Keratinocyte (primary cell): ENCODE measurements around the gene CEMIP2. TPM values are rescaled to one million over a fixed set of nuclear protein-coding genes. Genes with fewer than 3 reads are reported as not detected.

ENCODE experiments used
- DNase-seq: peaks from one replicate; pipeline ENCODE4 v3.0.0-alpha.2; 2011; ENCODE audit warnings: low read depth, missing footprints, low spot score
- FAIRE-seq: peaks from 2 replicates; lab custom pipeline; 2011; peaks lifted over from hg19 to GRCh38; lab: Jason Lieb, UNC
- H2AFZ ChIP-seq: 2 replicates; pipeline ENCODE4 v1.6.0; 2012; ENCODE audit warnings: low read length, control low read depth, inconsistent platforms; ENCODE audit not compliant: control insufficient read depth
- H3K27ac ChIP-seq: 2 replicates; pipeline ENCODE4 v1.5.1; 2011; ENCODE audit warnings: low read length; ENCODE audit not compliant: control insufficient read depth, insufficient read depth
- H3K27me3 ChIP-seq: 3 replicates; pipeline ENCODE4 v1.6.0; 2011; ENCODE audit warnings: low read length; ENCODE audit not compliant: control insufficient read depth, insufficient read depth; ENCODE audit errors: extremely low read depth
- H3K36me3 ChIP-seq, 2 experiments: 2 replicates in 1 of 2; 3 replicates in 1 of 2; pipeline ENCODE4 v1.5.1; 2011; ENCODE audit warnings: low read length in 2 of 2, mild to moderate bottlenecking in 1 of 2; ENCODE audit not compliant: control insufficient read depth in 2 of 2, insufficient read depth in 2 of 2; ENCODE audit errors: extremely low read depth in 1 of 2
- H3K4me1 ChIP-seq: 3 replicates; pipeline ENCODE4 v1.5.1; 2011; ENCODE audit warnings: low read length; ENCODE audit not compliant: control insufficient read depth, insufficient read depth; ENCODE audit errors: extremely low read depth
- H3K4me2 ChIP-seq: 3 replicates; pipeline ENCODE4 v1.6.0; 2011; ENCODE audit warnings: low read depth, low read length; ENCODE audit not compliant: control insufficient read depth, insufficient read depth; ENCODE audit errors: extremely low read depth
- H3K4me3 ChIP-seq, 3 experiments: fragments of 200-600 bp in 1 of 3; sonication (generic) in 1 of 3; 2 replicates in 2 of 3; 3 replicates in 1 of 3; pipeline ENCODE4 v1.5.1; 2011 to 2016; ENCODE audit warnings: low read length in 3 of 3, mild to moderate bottlenecking in 3 of 3, control low read depth in 2 of 3, inconsistent platforms in 1 of 3, low read depth in 1 of 3, mixed read lengths in 1 of 3, mixed run types in 1 of 3, moderate library complexity in 1 of 3; ENCODE audit not compliant: control insufficient read depth in 2 of 3, insufficient read depth in 2 of 3; ENCODE audit errors: extremely low read depth in 1 of 3
- H3K79me2 ChIP-seq: 2 replicates; pipeline ENCODE4 v1.6.0; 2012; ENCODE audit warnings: low read length; ENCODE audit not compliant: control insufficient read depth, insufficient read depth
- H3K9ac ChIP-seq: 3 replicates; pipeline ENCODE4 v1.6.0; 2011; ENCODE audit warnings: low read length; ENCODE audit not compliant: control insufficient read depth, insufficient read depth; ENCODE audit errors: extremely low read depth
- H3K9me1 ChIP-seq: 3 replicates; pipeline ENCODE4 v1.6.0; 2011; ENCODE audit warnings: low read length; ENCODE audit not compliant: control insufficient read depth, insufficient read depth; ENCODE audit errors: extremely low read depth
- H3K9me3 ChIP-seq: 2 replicates; pipeline ENCODE4 v1.5.1; 2012; ENCODE audit warnings: low read depth, low read length; ENCODE audit not compliant: control insufficient read depth
- H4K20me1 ChIP-seq: 3 replicates; pipeline ENCODE4 v1.6.0; 2011; ENCODE audit warnings: low read length; ENCODE audit not compliant: control insufficient read depth, insufficient read depth; ENCODE audit errors: extremely low read depth
- CTCF ChIP-seq, 3 experiments: IDR thresholded peaks in 1 of 3; conservative IDR thresholded peaks in 1 of 3; optimal IDR thresholded peaks in 1 of 3; 2 replicates in 2 of 3; 3 replicates in 1 of 3; pipeline versions ENCODE3 to v1.5.1; 2011; ENCODE audit warnings: low read length in 3 of 3, mild to moderate bottlenecking in 3 of 3, moderate library complexity in 2 of 3, control low read depth in 1 of 3, inconsistent platforms in 1 of 3; ENCODE audit not compliant: insufficient read depth in 2 of 3; ENCODE audit errors: extremely low read depth in 1 of 3
- EZH2 ChIP-seq: IDR thresholded peaks from one replicate; pipeline ENCODE4 v1.6.1; 2012; ENCODE audit warnings: inconsistent platforms, mild to moderate bottlenecking, low read length, moderate library complexity
- dilution Hi-C: fragments of 300-500 bp; cut with MboI; formaldehyde crosslinking; loops from one replicate; pipeline ENCODE4 v1.7.0; 2020; ENCODE audit warnings: low sequenced_read_pairs; ENCODE audit not compliant: extremely low pct_ligation_motif_present
- polyA plus RNA-seq, 5 experiments: library from polyadenylated mRNA; depleted of rRNA in 3 of 5; stranded (reverse) in 3 of 5; stranded (forward) in 1 of 5; unstranded in 1 of 5; fragments of >200 nt; gene quantifications; 1 replicate in 1 of 5; 2 replicates in 3 of 5; 3 replicates in 1 of 5; pipeline versions ENCODE4 v1.2.1 to v1.2.3, GENCODE V29; 2011 to 2012; ENCODE audit warnings: missing spikeins in 2 of 5, low read depth in 1 of 5, low replicate concordance in 1 of 5

Gene CEMIP2
- polyA plus RNA-seq, 1 donor (not counting 4 experiments of a cell fraction or from before 2014, with no cell fraction given): 47.7 TPM

DNA sequence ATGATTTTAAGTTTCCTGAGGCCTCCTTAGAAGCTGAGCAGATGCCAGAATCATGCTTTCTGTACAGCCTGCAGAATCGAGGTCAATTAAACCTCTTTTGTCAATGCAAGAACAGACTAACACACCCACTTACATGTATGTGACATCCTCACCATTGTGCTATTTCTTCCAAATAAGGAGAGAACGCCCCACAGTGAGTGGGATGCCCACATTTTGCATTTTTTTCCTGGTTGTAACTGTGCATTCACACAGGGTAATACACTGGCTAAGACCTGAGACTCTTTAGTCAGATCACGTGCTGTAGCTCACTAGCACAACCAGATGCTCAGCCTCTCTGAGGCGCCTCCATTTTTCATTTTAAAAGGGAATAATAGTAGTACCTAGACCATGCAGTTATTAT lies 4.4 kb upstream of the CEMIP2 start:
- H3K79me2 ChIP-seq: peaks cover 6% of the 10 kb centered on the region
- H3K9me3 ChIP-seq: no peaks in the 10 kb centered on the region
- no peak overlapping the region for H2AFZ ChIP-seq
- no peak for TF ChIP-seq EZH2
- TF ChIP-seq CTCF (optimal IDR thresholded peaks at IDR 0.05 in 1 of 3, IDR thresholded peaks at IDR 0.05 in 1 of 3, conservative IDR thresholded peaks at IDR 0.05 in 1 of 3; ENCODE audit: extremely low read depth in 1 of 3, insufficient read depth in 2 of 3, low read length in 3 of 3): no peak
- FAIRE-seq: no peak
- dilution Hi-C loops: no loop called here
- H3K4me2 ChIP-seq: no peak overlapping the region
- H4K20me1 ChIP-seq: no peaks in the 10 kb centered on the region
- H3K27ac ChIP-seq: no peak overlapping the region
- H3K4me3 ChIP-seq: no peak overlapping the region
- peaks cover 17% of the 10 kb centered on the region for H3K4me1 ChIP-seq
- H3K27me3 ChIP-seq: no peaks in the 10 kb centered on the region
- no peak for DNase-seq
- no peaks in the 10 kb centered on the region for H3K9me1 ChIP-seq
- no peak overlapping the region for H3K9ac ChIP-seq
- no peaks in the 10 kb centered on the region for H3K36me3 ChIP-seq

- H4K20me1 ChIP-seq: no peaks in the 10 kb centered on the region
- FAIRE-seq (no peak), DNase-seq (no peak)
- H3K4me1 ChIP-seq: peaks cover 28% of the 10 kb centered on the region
- H3K9ac ChIP-seq: peak overlapping the region; percentile 74
- H3K9me3 ChIP-seq: no peaks in the 10 kb centered on the region
- H3K27ac ChIP-seq: peak overlapping the region; percentile 36
- H2AFZ ChIP-seq: no peak overlapping the region
- H3K36me3 ChIP-seq: no peaks in the 10 kb centered on the region
- dilution Hi-C loops: no loop called here
- H3K79me2 ChIP-seq: peaks cover 30% of the 10 kb centered on the region
- no peak overlapping the region for H3K4me3 ChIP-seq
- peak overlapping the region; percentile 91 for H3K4me2 ChIP-seq
- H3K27me3 ChIP-seq: no peaks in the 10 kb centered on the region
- H3K9me1 ChIP-seq: no peaks in the 10 kb centered on the region
- TF ChIP-seq EZH2 (no peak), CTCF (optimal IDR thresholded peaks at IDR 0.05 in 1 of 3, IDR thresholded peaks at IDR 0.05 in 1 of 3, conservative IDR thresholded peaks at IDR 0.05 in 1 of 3; ENCODE audit: extremely low read depth in 1 of 3, insufficient read depth in 2 of 3, low read length in 3 of 3) (no peak)
These were observed 1.9 kb upstream of the CEMIP2 start for GRCh38 chr9:71770170-71770569.
